HG02943 (cell line): ENCODE data around the gene MOB1A.

Source experiments
- ATAC-seq: cut with Tn5 transposase; IDR thresholded peaks from one replicate; pipeline ENCODE4 v1.9.1; 2021; ENCODE audit warnings: mild to moderate bottlenecking, low read depth, moderate library complexity; ENCODE audit not compliant: unreplicated experiment

MOB1A gene

GRCh38 chr2:74109551-74109950 is 69.1 kb downstream of the MOB1A start:
- no peak for ATAC-seq

DNA sequence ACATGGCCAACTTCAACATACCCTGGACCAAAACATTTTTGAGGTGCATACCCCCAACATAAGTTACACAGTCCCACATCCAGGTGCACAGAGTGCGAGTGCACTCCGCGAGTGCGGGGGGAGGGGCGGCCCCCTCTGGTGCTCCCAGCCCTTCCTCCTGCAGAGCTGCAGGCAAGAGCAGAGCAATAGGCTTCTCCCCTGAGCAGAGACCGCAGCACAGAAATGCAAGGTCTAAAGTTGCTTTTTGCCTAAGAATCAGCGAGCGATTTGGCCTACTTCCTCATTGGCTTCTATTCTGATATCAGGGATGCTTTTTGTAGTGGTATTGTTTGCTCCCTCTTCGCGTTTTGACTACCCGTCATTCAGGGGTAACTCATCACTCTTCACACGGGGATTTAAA is 71.6 kb downstream of the MOB1A start:
- no peak for ATAC-seq

DNA sequence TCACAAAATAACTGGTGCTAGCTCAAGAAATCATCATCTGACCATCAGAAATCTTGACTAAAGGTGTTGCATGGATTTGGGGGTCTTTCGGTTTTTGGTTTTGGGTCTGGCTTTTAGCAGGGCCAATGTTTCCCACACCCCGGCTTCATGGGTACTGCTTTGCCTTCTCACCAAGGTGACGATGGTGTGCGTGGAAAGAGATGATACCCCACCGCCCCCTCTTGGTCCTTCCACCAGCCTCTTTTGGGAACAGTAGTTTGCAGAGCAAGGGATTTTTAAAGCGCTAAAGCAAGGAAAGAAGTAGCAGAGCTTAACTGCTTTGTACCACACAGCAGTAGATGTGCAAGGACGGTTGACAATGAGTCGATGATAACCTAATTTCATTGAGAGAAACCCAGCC is 73.3 kb downstream of the MOB1A start:
- no peak for ATAC-seq

GRCh38 chr2:74104839-74105238 is 73.8 kb downstream of the MOB1A start:
- ATAC-seq, result no peak

DNA sequence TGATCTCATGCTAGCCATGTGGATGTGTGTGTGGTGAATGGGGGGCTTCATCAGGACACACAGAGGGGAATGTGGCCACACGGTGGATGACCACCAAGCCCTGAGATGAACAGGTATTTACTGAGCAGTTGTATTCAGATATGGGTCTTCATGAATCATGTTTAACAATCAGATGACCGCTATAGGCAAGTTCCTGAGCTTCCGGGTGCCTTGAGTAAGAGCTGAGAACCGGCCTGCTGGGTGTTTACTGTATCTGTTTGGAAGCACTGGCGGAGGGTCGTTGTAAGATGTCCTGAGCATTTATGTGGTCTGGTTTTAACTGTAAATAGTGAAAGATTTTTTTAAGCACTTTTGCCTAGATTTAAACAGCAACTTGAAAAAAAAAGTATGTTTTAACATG is 74.9 kb downstream of the MOB1A start:
- no peak for ATAC-seq
